Kidney (tissue), 14 donors: ENCODE measurements around the gene SFXN5. TPM values are rescaled to one million over a fixed set of nuclear protein-coding genes. Genes with fewer than 3 reads are reported as not detected.

Source experiments
- DNase-seq, 5 donors: peaks; one replicate each; pipeline ENCODE4 v3.0.0-alpha.2; 2013 to 2020
- FAIRE-seq: peaks from 2 replicates; lab custom pipeline; 2012; peaks lifted over from hg19 to GRCh38; lab: Jason Lieb, UNC
- H3K27ac ChIP-seq, 2 donors: one replicate each; pipeline ENCODE4 v1.7.0; 2013; ENCODE audit warnings: low read depth in 2 of 2, low read length in 2 of 2, inconsistent platforms in 1 of 2
- H3K27me3 ChIP-seq: one replicate; pipeline ENCODE4 v1.7.1; 2013; ENCODE audit warnings: low read length, inconsistent platforms; ENCODE audit not compliant: control insufficient read depth, insufficient read depth
- H3K36me3 ChIP-seq, 3 donors: one replicate each; pipeline versions ENCODE4 v1.7.0 to v1.7.1; 2013; ENCODE audit warnings: low read length in 3 of 3, control low read depth in 1 of 3, inconsistent platforms in 1 of 3; ENCODE audit not compliant: insufficient read depth in 3 of 3, control insufficient read depth in 2 of 3
- H3K4me1 ChIP-seq, 3 donors: one replicate each; pipeline versions ENCODE4 v1.7.0 to v1.7.1; 2013; ENCODE audit warnings: low read length in 3 of 3, inconsistent platforms in 1 of 3, low read depth in 1 of 3; ENCODE audit not compliant: control insufficient read depth in 2 of 3, insufficient read depth in 2 of 3
- H3K4me3 ChIP-seq, 3 donors: one replicate each; pipeline versions ENCODE4 v1.7.0 to v1.8.1; 2013; ENCODE audit warnings: low read length in 3 of 3, control low read depth in 1 of 3, inconsistent platforms in 1 of 3
- H3K9ac ChIP-seq, 3 donors: one replicate each; pipeline versions ENCODE4 v1.7.0 to v1.7.1; 2013; ENCODE audit warnings: low read length in 3 of 3, control low read depth in 1 of 3, inconsistent platforms in 1 of 3
- H3K9me3 ChIP-seq, 3 donors: one replicate each; pipeline versions ENCODE4 v1.7.0 to v1.7.1; 2013; ENCODE audit warnings: low read length in 3 of 3, control low read depth in 1 of 3, inconsistent platforms in 1 of 3; ENCODE audit not compliant: control insufficient read depth in 2 of 3, insufficient read depth in 1 of 3
- CTCF ChIP-seq: IDR thresholded peaks from 3 replicates; pipeline ENCODE4 v1.5.1; 2012; ENCODE audit warnings: mild to moderate bottlenecking, moderate library complexity, borderline replicate concordance; ENCODE audit not compliant: insufficient read depth; ENCODE audit errors: extremely low read depth
- intact Hi-C: fragments of 100-400 bp; cut with DNase I; formaldehyde crosslinking; loops from one replicate; pipeline ENCODE4 v1.11.1; 2022
- polyA plus RNA-seq: library from polyadenylated mRNA; stranded (reverse); fragments of 350-450 nt; fragmentation: Illumina TruSeq; extraction: RNeasy Lipid Tissue Mini Kit (QIAGEN cat#74804); gene quantifications from one replicate; pipeline ENCODE4 v1.2.3, GENCODE V29; 2014; ENCODE audit warnings: low read depth, low replicate concordance; ENCODE audit not compliant: insufficient read depth
- total RNA-seq: library from RNA; stranded (reverse); fragmentation: NEBNext Ultra II Directional; extraction: Animal tissue kit (Norgen Biotek cat#: 25700); gene quantifications from one replicate; pipeline ENCODE4 v1.2.1, GENCODE V29; 2021
- donor health status: control.
- donor health status: control.
- donor health status: control.
- donor health status: control.
- donor health status: control.
- donor health status: DM: yes; HTN: yes; CAD: no.
- donor health status: Normal renal cell carcinoma (clear cell type).

SFXN5 gene
- total and polyA plus RNA-seq, 2 donors from 2014 or later: 21.4 to 35.9 TPM

DNA sequence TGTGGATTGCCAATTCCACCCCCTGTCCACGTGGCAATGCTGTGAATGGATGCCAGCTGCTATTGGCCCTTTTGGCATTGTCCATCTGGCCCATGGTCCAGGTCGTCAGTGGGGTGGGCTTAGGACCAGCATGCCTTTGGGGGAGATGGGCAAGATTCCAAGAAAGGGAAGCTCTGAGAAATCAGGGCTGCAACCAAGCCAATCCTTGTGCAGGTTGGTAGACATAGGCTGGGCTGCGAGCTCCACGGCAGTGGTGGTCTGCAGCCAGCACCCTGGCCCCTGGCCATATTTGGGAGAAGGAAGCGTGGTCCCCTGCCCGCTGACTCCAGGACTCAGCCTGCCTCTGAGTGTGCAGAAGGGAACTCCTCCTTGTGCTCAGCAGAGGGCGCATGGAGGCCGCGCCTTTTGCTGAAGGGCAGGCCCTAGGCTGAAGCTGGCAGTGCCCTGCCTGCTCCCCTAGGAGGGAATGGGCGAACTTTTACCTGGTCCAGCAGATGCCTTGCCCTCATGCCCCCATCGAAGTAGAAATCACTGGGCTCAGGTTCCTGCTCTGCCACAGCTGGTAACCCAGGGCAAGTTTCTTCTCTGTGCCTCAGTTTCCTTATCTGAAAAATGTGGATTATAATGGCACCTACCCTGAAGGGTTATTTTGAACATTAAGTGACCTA lies 178.9 kb downstream of the SFXN5 start:
- TF ChIP-seq CTCF: peak; percentile 85
- Histone ChIP-seq H3K36me3 (peaks cover 0 to 7% (median 5%) of the 10 kb centered on the region in 3 donors), H3K27ac (no peak overlapping the region), H3K4me1 (peaks cover 0 to 26% (median 5%) of the 10 kb centered on the region in 3 donors), H3K4me3 (no peak overlapping the region), H3K9ac (no peak overlapping the region), H3K27me3 (peaks cover 6% of the 10 kb centered on the region), H3K9me3 (no peaks in the 10 kb centered on the region)
- FAIRE-seq: no peak
- peak; percentile 61 to 89 (median 70) for DNase-seq
- intact Hi-C loops: no loop called here

Other genes starting within 250 kb of the SFXN5 start
- 31.3 TPM for gene EXOC6B, start 245.7 kb downstream of the SFXN5 start, total RNA-seq
- 5.9 TPM for gene EXOC6B, start 245.7 kb downstream of the SFXN5 start, polyA plus RNA-seq
- 29.9 TPM for gene SPR, start 184.3 kb downstream of the SFXN5 start, total RNA-seq
- gene SPR, start 184.3 kb downstream of the SFXN5 start, polyA plus RNA-seq: 102 TPM
- gene EMX1, start 154.2 kb downstream of the SFXN5 start, total RNA-seq: 19.6 TPM
- 132 TPM for gene EMX1, start 154.2 kb downstream of the SFXN5 start, polyA plus RNA-seq
- 57.1 TPM for gene RAB11FIP5, start 41.2 kb upstream of the SFXN5 start, total RNA-seq
- gene RAB11FIP5, start 41.2 kb upstream of the SFXN5 start, polyA plus RNA-seq: 49.6 TPM
- gene NOTO, start 130.9 kb upstream of the SFXN5 start, total RNA-seq: not detected
- not detected for gene NOTO, start 130.9 kb upstream of the SFXN5 start, polyA plus RNA-seq
- gene SMYD5, start 142.5 kb upstream of the SFXN5 start, total RNA-seq: 23.5 TPM
- gene SMYD5, start 142.5 kb upstream of the SFXN5 start, polyA plus RNA-seq: 20.8 TPM
- 16.1 TPM for gene PRADC1, start 161.5 kb upstream of the SFXN5 start, total RNA-seq
- 57.7 TPM for gene PRADC1, start 161.5 kb upstream of the SFXN5 start, polyA plus RNA-seq
- 164 TPM for gene CCT7, start 162.6 kb upstream of the SFXN5 start, total RNA-seq
- 173 TPM for gene CCT7, start 162.6 kb upstream of the SFXN5 start, polyA plus RNA-seq
- gene FBXO41, start 212.8 kb upstream of the SFXN5 start, total RNA-seq: 5.2 TPM
- 0.49 TPM for gene FBXO41, start 212.8 kb upstream of the SFXN5 start, polyA plus RNA-seq
- gene EGR4, start 221.8 kb upstream of the SFXN5 start, total RNA-seq: not detected
- gene EGR4, start 221.8 kb upstream of the SFXN5 start, polyA plus RNA-seq: not detected